ENCODE results near the gene MED8. TPM values are rescaled to one million over a fixed set of nuclear protein-coding genes. Genes with fewer than 3 reads are reported as not detected.

The MED8 gene
- total RNA-seq, 4 donors from 2014 or later, result 14.9 to 30.8 (median 23.8) TPM

GRCh38 chr1:43367904-43368645 is 21.5 kb downstream of the MED8 start, which contains the start of gene ELOVL1:
Gene ELOVL1 (minus strand): TSS chr1:43368011. CDS start chr1:43365609, 2,402 bp downstream.
- DNase-seq (peak; percentile 80 to 89), ATAC-seq (peak; percentile 90 to 93)
- TF ChIP-seq, protein P1, sequence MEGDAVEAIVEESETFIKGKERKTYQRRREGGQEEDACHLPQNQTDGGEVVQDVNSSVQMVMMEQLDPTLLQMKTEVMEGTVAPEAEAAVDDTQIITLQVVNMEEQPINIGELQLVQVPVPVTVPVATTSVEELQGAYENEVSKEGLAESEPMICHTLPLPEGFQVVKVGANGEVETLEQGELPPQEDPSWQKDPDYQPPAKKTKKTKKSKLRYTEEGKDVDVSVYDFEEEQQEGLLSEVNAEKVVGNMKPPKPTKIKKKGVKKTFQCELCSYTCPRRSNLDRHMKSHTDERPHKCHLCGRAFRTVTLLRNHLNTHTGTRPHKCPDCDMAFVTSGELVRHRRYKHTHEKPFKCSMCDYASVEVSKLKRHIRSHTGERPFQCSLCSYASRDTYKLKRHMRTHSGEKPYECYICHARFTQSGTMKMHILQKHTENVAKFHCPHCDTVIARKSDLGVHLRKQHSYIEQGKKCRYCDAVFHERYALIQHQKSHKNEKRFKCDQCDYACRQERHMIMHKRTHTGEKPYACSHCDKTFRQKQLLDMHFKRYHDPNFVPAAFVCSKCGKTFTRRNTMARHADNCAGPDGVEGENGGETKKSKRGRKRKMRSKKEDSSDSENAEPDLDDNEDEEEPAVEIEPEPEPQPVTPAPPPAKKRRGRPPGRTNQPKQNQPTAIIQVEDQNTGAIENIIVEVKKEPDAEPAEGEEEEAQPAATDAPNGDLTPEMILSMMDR (IDR thresholded peaks at IDR 0.05 in 4 of 5, conservative IDR thresholded peaks at IDR 0.05 in 1 of 5), result peak in 4 of 5 experiments; percentile 12 to 41 (median 28)
- TF ChIP-seq POLR2A (IDR thresholded peaks at IDR 0.05), result peak; percentile 66 to 75
- Histone ChIP-seq H3K9me3 (no peaks in the 10 kb centered on the region), H3K4me1 (peaks cover 17 to 24% of the 10 kb centered on the region in 2 donors), H3K27ac (peak within 1 kb of the TSS; percentile 89 to 97 (median 94)), H3K36me3 (peaks cover 0 to 25% of the 10 kb centered on the region in 2 donors), H3K4me3 (peak within 1 kb of the TSS; percentile 86 to 95 (median 94)), H3K27me3 (no peaks in the 10 kb centered on the region)
- intact Hi-C loops (cut with DNase I; ENCODE audit: low total_unique reads), result loop anchor here (1.0 to 5.0 kb wide), 5 partner anchors 19 to 196 kb away; partner anchors contain the start of genes CFAP57, EBNA1BP2, HYI and MED8
- in situ Hi-C loops (cut with MboI; ENCODE audit: low sequenced_read_pairs in 4 of 4), result no loop called here

DNA sequence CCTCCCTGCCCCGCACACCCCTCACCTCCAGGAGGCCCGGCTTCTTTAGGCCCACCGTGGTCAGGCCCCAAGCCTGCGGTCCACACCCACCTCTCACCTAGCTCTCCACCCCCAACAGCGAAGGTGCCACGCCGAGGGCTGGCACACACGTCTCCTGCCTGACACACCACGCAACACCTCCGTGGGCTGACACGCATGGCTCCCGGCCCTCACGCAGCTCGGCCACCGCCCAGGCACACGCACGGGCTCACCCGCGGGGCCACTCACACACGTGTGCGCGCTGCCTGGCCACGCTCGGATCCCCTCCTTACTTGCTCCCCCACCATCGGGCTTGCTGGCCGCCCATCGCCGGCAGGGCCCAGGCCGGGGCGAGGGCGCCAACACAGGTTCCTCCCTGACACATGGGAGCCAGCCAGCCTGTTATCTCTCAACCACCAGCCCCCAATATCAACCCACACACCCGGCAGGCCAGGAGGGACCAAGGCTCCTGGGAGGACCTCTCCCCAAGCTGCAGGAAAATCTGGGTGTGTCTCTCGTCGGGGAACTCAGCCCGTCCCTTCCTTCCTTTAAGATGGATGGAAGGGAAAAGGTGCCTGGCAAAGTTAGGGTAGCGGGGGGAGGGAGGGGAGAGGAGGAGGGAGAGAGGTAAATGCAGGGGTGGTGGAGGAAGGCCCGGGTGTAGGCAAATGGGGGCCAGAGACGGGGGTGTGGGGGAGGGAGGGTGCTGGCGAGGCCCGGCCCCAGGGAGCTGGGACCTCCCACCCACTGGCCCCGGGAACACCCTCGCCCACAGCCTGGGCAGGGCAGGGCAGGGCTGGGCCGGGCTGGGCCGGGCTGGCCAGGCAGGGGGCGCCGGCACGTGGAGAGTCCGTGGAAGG is 22.3 kb downstream of the MED8 start:
- H3K9me3 ChIP-seq, result no peaks in the 10 kb centered on the region
- ATAC-seq (peak; percentile 52 to 55), DNase-seq (no peak)
- peaks cover 0 to 33% of the 10 kb centered on the region in 2 donors for H3K36me3 ChIP-seq
- intact Hi-C loops (cut with DNase I; ENCODE audit: low total_unique reads) (loop anchor here (5.0 kb wide), 2 partner anchors 85 to 195 kb away; partner anchors contain the start of genes CFAP57, EBNA1BP2 and HYI), in situ Hi-C loops (cut with MboI; ENCODE audit: low sequenced_read_pairs in 4 of 4) (no loop called here)
- peaks cover 17 to 24% of the 10 kb centered on the region in 2 donors for H3K4me1 ChIP-seq
- peak overlapping the region; percentile 89 to 97 (median 94) for H3K27ac ChIP-seq
- H3K4me3 ChIP-seq, result peak overlapping the region; percentile 86 to 95 (median 94)
- no peaks in the 10 kb centered on the region for H3K27me3 ChIP-seq
- TF ChIP-seq, protein P1 (IDR thresholded peaks at IDR 0.05 in 4 of 5, conservative IDR thresholded peaks at IDR 0.05 in 1 of 5), result no peak
- TF ChIP-seq POLR2A (IDR thresholded peaks at IDR 0.05), result no peak

- in situ Hi-C loops (cut with MboI; ENCODE audit: low sequenced_read_pairs in 4 of 4), result no loop called here
- peak overlapping the region; percentile 86 to 95 (median 94) for H3K4me3 ChIP-seq
- no peaks in the 10 kb centered on the region for H3K9me3 ChIP-seq
- ATAC-seq, result no peak
- H3K4me1 ChIP-seq, result peaks cover 17 to 24% of the 10 kb centered on the region in 2 donors
- H3K27me3 ChIP-seq, result no peaks in the 10 kb centered on the region
- DNase-seq, result no peak
- TF ChIP-seq, protein P1 (IDR thresholded peaks at IDR 0.05 in 4 of 5, conservative IDR thresholded peaks at IDR 0.05 in 1 of 5), result no peak
- TF ChIP-seq POLR2A (IDR thresholded peaks at IDR 0.05), result no peak
- peaks cover 0 to 40% of the 10 kb centered on the region in 2 donors for H3K36me3 ChIP-seq
- H3K27ac ChIP-seq, result peak overlapping the region; percentile 89 to 97 (median 94)
- intact Hi-C loops (cut with DNase I; ENCODE audit: low total_unique reads), result loop anchor here (5.0 kb wide), 2 partner anchors 86 to 194 kb away; partner anchors contain the start of genes CFAP57, EBNA1BP2 and HYI
These were observed 23.0 kb downstream of the MED8 start for GRCh38 chr1:43366601-43367025.

- Histone ChIP-seq H3K36me3 (peaks cover 0 to 44% of the 10 kb centered on the region in 2 donors), H3K27me3 (no peaks in the 10 kb centered on the region), H3K4me3 (peak overlapping the region in 2 of 4 donors; percentile 86 to 94), H3K27ac (peak overlapping the region in 3 of 4 donors; percentile 89 to 97 (median 94)), H3K4me1 (peaks cover 17 to 24% of the 10 kb centered on the region in 2 donors), H3K9me3 (no peaks in the 10 kb centered on the region)
- ATAC-seq (no peak), DNase-seq (no peak)
- TF ChIP-seq, protein P1 (IDR thresholded peaks at IDR 0.05 in 4 of 5, conservative IDR thresholded peaks at IDR 0.05 in 1 of 5), result no peak
- no peak for TF ChIP-seq POLR2A (IDR thresholded peaks at IDR 0.05)
- in situ Hi-C loops (cut with MboI; ENCODE audit: low sequenced_read_pairs in 4 of 4), result no loop called here
- intact Hi-C loops (cut with DNase I; ENCODE audit: low total_unique reads), result loop anchor here (5.0 kb wide), 2 partner anchors 86 to 194 kb away; partner anchors contain the start of genes CFAP57, EBNA1BP2 and HYI
These were observed 23.4 kb downstream of the MED8 start for GRCh38 chr1:43366179-43366578.
